Thymus (tissue), 14 donors: ENCODE results near the gene ABCC9. TPM values are rescaled to one million over a fixed set of nuclear protein-coding genes. Genes with fewer than 3 reads are reported as not detected.

Experiments
- DNase-seq, 9 donors: peaks; one replicate each; pipeline ENCODE4 v3.0.0-alpha.2; 2013; ENCODE audit warnings: low spot score in 9 of 9, low read depth in 6 of 9, missing footprints in 1 of 9
- H3K27ac ChIP-seq, 2 donors: one replicate each; pipeline ENCODE4 v1.5.1; 2013; ENCODE audit warnings: control low read depth in 1 of 2, low read depth in 1 of 2, low read length in 1 of 2, mild to moderate bottlenecking in 1 of 2, moderate library complexity in 1 of 2
- H3K27me3 ChIP-seq, 2 donors: one replicate each; pipeline ENCODE4 v1.5.1; 2013; ENCODE audit warnings: low read length in 1 of 2; ENCODE audit not compliant: control insufficient read depth in 2 of 2, insufficient read depth in 1 of 2
- H3K36me3 ChIP-seq, 2 donors: one replicate each; pipeline ENCODE4 v1.5.1; 2013; ENCODE audit warnings: low read length in 1 of 2, mild to moderate bottlenecking in 1 of 2, moderate library complexity in 1 of 2; ENCODE audit not compliant: control insufficient read depth in 2 of 2, insufficient read depth in 2 of 2
- H3K4me1 ChIP-seq, 2 donors: one replicate each; pipeline ENCODE4 v1.5.1; 2013; ENCODE audit warnings: low read length in 2 of 2; ENCODE audit not compliant: control insufficient read depth in 2 of 2, insufficient read depth in 2 of 2
- H3K4me3 ChIP-seq, 2 donors: one replicate each; pipeline ENCODE4 v1.5.1; 2013; ENCODE audit warnings: low read length in 2 of 2, control low read depth in 1 of 2, mild to moderate bottlenecking in 1 of 2
- H3K9me3 ChIP-seq, 2 donors: one replicate each; pipeline ENCODE4 v1.5.1; 2013; ENCODE audit warnings: low read length in 1 of 2, mild to moderate bottlenecking in 1 of 2; ENCODE audit not compliant: control insufficient read depth in 2 of 2, insufficient read depth in 1 of 2
- WGBS: extraction: QIAGEN DNeasy Blood & Tissue Kit; methylation state at CpG from one replicate; pipeline ENCODE4 v1.1.7; 2013; 5-methylcytosine and 5-hydroxymethylcytosine counted together
- long read RNA-seq, 10 donors: transcript quantifications; one replicate each; lab custom pipeline, GENCODE V29; 2026
- polyA plus RNA-seq: library from polyadenylated mRNA; stranded (reverse); fragments of 200-250 nt; gene quantifications from one replicate; pipeline ENCODE4 v1.2.3, GENCODE V29; 2013
- total RNA-seq: library from RNA; stranded (reverse); fragments of 120-200 nt; gene quantifications from one replicate; pipeline ENCODE4 v1.2.4, GENCODE V29; 2013
- donor health status: healthy.

ABCC9 gene
- total RNA-seq (4.4 TPM), polyA plus RNA-seq (1.5 TPM)
- long read RNA-seq, donor 1, result 0 reads
- long read RNA-seq, donor 2, result 0 reads
- long read RNA-seq, donor 3, result 0 reads
- long read RNA-seq, donor 4, result 0 reads
- long read RNA-seq, donor 5, partial matches to known transcripts, result 0 of 1 reads
- long read RNA-seq, donor 5, other reads (novel, unspliced or antisense), result 0 of 1 reads
- long read RNA-seq, donor 6, result 0 reads
- long read RNA-seq, donor 7, result 0 reads
- long read RNA-seq, donor 8, result 0 reads
- long read RNA-seq, donor 9, result 0 reads
- long read RNA-seq, donor 10, result 0 reads

GRCh38 chr12:21940549-21941505 lies at the start of gene ABCC9:
ABCC9 (minus strand) TSS chr12:21941426; CDS start chr12:21936674, 4,752 bp downstream.
- DNase-seq, result peak in 3 of 9 donors; percentile 0 to 12 (median 4)
- peak within 1 kb of the TSS; percentile 1 for H3K4me3 ChIP-seq
- 6% methylated on average over 42 of the region's 42 CpGs for WGBS
- H3K9me3 ChIP-seq, result peaks cover 1 to 3% of the 10 kb centered on the region in 2 donors
- H3K27ac ChIP-seq, result peak within 1 kb of the TSS in 1 of 2 donors; percentile 39
- H3K27me3 ChIP-seq, result peaks cover 32 to 42% of the 10 kb centered on the region in 2 donors
- H3K36me3 ChIP-seq, result no peaks in the 10 kb centered on the region
- no peaks in the 10 kb centered on the region for H3K4me1 ChIP-seq

GRCh38 chr12:21989819-21990412 lies 48.7 kb upstream of the ABCC9 start:
- Histone ChIP-seq H3K36me3 (no peaks in the 10 kb centered on the region), H3K4me3 (no peak overlapping the region), H3K4me1 (no peaks in the 10 kb centered on the region), H3K9me3 (no peaks in the 10 kb centered on the region), H3K27ac (no peak overlapping the region), H3K27me3 (no peaks in the 10 kb centered on the region)
- 72% methylated on average over 5 of the region's 5 CpGs for WGBS
- DNase-seq, result no peak

GRCh38 chr12:21988619-21989018 lies 47.4 kb upstream of the ABCC9 start:
- Histone ChIP-seq H3K36me3 (no peaks in the 10 kb centered on the region), H3K4me1 (no peaks in the 10 kb centered on the region), H3K9me3 (no peaks in the 10 kb centered on the region), H3K4me3 (no peak overlapping the region), H3K27ac (no peak overlapping the region), H3K27me3 (no peaks in the 10 kb centered on the region)
- 91% methylated on average over 1 of the region's 1 CpG for WGBS
- DNase-seq, result no peak

GRCh38 chr12:21987755-21988154 lies 46.5 kb upstream of the ABCC9 start:
- Histone ChIP-seq H3K4me3 (no peak overlapping the region), H3K27me3 (no peaks in the 10 kb centered on the region), H3K36me3 (no peaks in the 10 kb centered on the region), H3K27ac (no peak overlapping the region), H3K4me1 (no peaks in the 10 kb centered on the region), H3K9me3 (no peaks in the 10 kb centered on the region)
- DNase-seq, result no peak
- 91% methylated on average over 6 of the region's 6 CpGs for WGBS

- H3K27ac ChIP-seq, result no peak overlapping the region
- 97% methylated on average over 2 of the region's 2 CpGs for WGBS
- H3K36me3 ChIP-seq, result no peaks in the 10 kb centered on the region
Measured at GRCh38 chr12:21985155-21985554, 43.9 kb upstream of the ABCC9 start.

GRCh38 chr12:21984375-21984774 lies 43.1 kb upstream of the ABCC9 start:
- no peaks in the 10 kb centered on the region for H3K9me3 ChIP-seq
- H3K4me3 ChIP-seq, result no peak overlapping the region
- DNase-seq, result no peak
- no peaks in the 10 kb centered on the region for H3K4me1 ChIP-seq
- no peaks in the 10 kb centered on the region for H3K27me3 ChIP-seq
- no peak overlapping the region for H3K27ac ChIP-seq
- no peaks in the 10 kb centered on the region for H3K36me3 ChIP-seq

More at GRCh38 chr12:21985155-21985554, 43.9 kb upstream of the ABCC9 start:
- Histone ChIP-seq H3K4me3 (no peak overlapping the region), H3K4me1 (no peaks in the 10 kb centered on the region), H3K9me3 (no peaks in the 10 kb centered on the region), H3K27me3 (no peaks in the 10 kb centered on the region)
- no peak for DNase-seq

GRCh38 chr12:21983095-21983494 lies 41.9 kb upstream of the ABCC9 start:
- Histone ChIP-seq H3K4me1 (no peaks in the 10 kb centered on the region), H3K9me3 (no peaks in the 10 kb centered on the region), H3K27me3 (no peaks in the 10 kb centered on the region), H3K4me3 (no peak overlapping the region), H3K36me3 (no peaks in the 10 kb centered on the region), H3K27ac (no peak overlapping the region)
- DNase-seq, result no peak
- WGBS, result 99% methylated on average over 3 of the region's 3 CpGs

- H3K27me3 ChIP-seq, result no peaks in the 10 kb centered on the region
- no peak overlapping the region for H3K4me3 ChIP-seq
- no peaks in the 10 kb centered on the region for H3K4me1 ChIP-seq
- no peak for DNase-seq
- WGBS, result 87% methylated on average over 1 of the region's 1 CpG
- H3K9me3 ChIP-seq, result no peaks in the 10 kb centered on the region
- H3K27ac ChIP-seq, result no peak overlapping the region
- H3K36me3 ChIP-seq, result no peaks in the 10 kb centered on the region
Measured at GRCh38 chr12:21980544-21980943, 39.3 kb upstream of the ABCC9 start.

GRCh38 chr12:21975293-21975692 lies 34.1 kb upstream of the ABCC9 start:
- Histone ChIP-seq H3K27me3 (no peaks in the 10 kb centered on the region), H3K4me3 (no peak overlapping the region), H3K4me1 (no peaks in the 10 kb centered on the region), H3K9me3 (no peaks in the 10 kb centered on the region), H3K27ac (no peak overlapping the region), H3K36me3 (no peaks in the 10 kb centered on the region)
- DNase-seq, result no peak
- WGBS, result 99% methylated on average over 1 of the region's 1 CpG
